GM21367 (cell line): ENCODE data around the gene GNB1L.
A peak's percentile ranks its signal among the peaks of the same experiment; 100 is the strongest.

ENCODE experiments used
- ATAC-seq: cut with Tn5 transposase; IDR thresholded peaks from one replicate; pipeline ENCODE4 v1.9.1; 2021; ENCODE audit not compliant: unreplicated experiment

The GNB1L gene, protein sequence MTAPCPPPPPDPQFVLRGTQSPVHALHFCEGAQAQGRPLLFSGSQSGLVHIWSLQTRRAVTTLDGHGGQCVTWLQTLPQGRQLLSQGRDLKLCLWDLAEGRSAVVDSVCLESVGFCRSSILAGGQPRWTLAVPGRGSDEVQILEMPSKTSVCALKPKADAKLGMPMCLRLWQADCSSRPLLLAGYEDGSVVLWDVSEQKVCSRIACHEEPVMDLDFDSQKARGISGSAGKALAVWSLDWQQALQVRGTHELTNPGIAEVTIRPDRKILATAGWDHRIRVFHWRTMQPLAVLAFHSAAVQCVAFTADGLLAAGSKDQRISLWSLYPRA

DNA sequence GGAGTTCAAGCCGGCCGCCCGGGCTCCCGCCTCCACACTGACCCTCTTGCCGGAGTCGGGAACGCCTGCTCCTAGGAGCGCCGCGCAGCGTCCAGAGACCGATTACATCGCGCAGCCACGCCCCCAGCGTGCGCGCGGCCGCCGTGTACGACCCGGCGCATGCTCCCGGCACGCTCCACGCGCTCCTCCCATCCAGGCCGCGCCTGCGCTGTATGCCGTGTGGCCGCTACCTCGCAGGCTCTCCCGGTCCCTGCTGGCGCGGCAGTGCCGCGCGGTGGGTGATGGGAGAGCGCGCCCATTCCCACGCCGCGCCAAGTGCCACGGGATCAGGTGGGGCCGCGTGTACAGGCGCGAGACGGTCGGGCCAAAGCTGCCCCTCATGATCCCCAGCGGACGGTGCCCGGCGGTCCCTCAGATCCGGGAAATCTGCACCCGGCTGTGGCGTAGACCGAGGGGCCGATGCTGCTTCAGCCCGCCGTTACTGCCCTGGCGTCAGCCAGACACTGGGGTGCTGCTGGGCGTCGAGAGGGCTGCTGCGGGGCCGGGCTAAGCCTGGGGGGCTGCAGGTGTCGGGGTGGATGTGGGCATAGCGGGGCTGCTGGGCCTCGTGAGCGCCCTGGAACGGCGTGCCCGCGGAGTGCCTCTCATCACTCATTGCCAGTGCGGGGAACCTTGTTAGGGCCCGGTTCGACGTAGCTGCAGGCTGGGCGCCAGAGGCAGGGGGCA is at the start of gene GNB1L, which contains the start of gene RTL10:
Gene GNB1L (minus strand): TSS at position 97 of the 726 bp plus-strand sequence. CDS start 33,519 bp downstream, outside the sequence.
Gene RTL10 (minus strand): TSS at position 97 of the 726 bp plus-strand sequence. CDS start 2,613 bp downstream, outside the sequence.
- peak; percentile 61 for ATAC-seq

DNA sequence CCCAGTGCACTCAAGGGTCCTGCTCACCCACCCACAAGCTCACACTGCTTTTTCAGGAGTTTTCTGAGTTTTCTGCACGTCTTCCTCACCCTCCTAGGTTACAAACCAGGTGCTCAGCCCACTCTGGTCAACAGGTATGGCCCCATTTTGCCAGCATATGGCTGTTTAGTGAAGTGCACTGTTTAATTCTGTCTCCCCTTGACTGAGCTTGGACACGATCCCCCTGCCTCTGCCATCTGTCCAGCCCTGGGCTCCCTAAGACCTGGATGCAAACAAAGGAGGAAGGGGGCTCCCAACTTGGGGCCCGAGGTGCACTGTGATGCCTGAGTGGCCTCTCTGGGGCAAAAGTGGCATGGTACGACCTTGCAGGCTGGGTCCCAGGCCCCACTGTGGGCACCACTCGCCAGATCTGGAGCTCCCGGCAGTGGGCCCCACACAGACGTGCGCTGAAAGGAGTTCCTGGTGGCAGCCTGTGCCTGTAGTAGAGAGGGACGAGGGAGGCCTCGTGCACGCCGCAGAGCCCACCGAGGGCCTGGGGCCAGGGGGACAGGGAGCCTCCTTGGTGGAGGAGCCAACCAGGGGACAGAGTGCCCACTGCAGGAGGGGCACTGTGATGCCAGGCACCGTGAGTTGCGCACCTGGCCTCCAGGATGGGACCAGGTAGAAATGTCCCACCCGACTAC is 49.6 kb upstream of the GNB1L start:
- no peak for ATAC-seq

DNA sequence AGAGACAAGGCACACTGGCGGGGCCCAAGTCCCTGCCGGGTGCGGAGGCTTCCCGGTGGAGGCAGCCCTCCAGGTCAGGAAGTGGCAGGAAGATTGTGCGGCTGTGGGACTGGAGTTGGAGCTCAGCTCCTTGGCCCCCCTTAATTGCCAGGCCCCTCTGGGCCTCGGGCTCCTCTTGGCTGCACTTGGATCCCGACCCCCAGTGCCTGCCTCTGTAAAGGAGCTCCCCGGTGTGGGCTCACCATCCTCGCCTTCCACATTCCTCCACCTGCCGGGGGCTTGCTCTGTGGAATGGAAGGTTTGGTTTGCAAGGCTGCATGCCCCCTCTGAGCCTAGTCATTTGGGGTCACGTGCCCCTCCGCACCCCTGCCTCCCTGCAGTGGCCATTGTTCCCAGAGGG is 48.8 kb upstream of the GNB1L start:
- ATAC-seq: no peak

DNA sequence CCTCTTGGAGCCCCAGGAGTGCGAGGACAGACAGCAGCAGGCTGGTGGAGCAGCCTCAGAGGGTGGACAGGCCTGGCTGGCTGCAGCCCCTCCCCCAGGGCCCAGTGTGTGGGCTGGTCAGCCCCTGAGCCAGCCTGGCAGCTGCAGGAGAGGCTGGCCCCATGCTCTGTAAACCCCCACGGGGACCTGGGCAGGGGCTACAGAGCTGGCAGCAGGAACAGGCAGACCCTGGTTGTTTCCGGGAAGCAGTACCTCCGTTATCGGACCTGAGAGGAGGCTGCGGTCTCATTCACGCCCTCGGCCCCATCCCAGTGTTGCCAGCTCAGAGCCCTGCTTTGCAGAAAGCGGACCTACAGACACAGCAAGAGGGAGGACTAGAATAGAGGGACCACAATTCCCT is 48.4 kb upstream of the GNB1L start:
- no peak for ATAC-seq

DNA sequence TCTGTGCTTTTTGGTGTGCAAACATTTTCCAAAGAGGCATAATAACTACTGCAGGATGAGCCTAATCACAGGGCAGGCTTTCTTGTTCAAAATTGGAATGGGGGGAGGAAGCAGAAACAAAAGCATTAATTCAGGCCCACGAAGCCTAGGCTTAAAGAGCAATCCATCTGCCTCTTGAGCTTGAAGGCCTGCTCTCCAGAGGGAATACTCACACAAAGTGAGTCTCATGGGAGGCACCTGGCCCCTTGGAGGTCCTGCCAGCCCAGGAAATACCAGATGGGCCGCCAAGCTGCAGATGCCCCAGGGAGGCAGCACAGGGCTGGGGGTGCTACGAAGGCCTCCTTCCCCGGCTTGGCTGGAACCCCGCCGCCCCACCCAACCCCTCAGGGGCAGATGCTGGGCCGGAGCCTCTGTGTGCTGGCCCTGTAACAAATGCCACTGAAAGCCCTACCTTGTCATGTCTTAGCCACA is 47.6 kb upstream of the GNB1L start:
- no peak for ATAC-seq

DNA sequence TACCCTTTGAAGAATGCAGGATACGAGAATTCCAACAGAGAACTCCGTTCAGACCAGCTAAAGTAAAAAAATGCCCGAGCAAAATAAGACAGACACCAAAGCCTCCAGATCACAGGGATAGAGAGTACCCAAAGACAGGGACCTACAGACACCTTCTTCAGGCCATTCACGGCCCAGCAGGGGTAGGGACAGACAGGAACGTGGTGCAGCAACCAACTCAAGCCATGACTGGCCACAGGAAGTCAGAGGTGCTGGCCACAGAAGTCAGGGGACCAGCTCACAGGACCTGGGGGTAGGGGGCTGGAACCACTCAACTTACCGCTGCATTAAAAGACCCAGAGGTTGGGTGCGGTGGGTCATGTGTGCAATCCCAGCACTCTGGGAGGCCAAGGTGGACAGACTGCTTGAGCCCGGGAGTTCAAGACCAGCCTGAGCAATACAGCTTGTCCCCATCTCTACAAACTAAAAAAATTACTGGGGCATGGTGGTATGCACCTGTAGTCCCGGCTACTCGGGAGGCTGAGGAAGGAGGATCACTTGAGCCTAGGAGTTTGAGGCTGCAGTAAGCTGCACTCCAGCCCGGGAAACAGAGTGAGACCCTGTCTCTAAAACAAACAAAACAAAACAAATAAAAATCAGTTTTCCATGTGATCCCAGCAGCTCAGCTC is 47.0 kb upstream of the GNB1L start:
- no peak for ATAC-seq

DNA sequence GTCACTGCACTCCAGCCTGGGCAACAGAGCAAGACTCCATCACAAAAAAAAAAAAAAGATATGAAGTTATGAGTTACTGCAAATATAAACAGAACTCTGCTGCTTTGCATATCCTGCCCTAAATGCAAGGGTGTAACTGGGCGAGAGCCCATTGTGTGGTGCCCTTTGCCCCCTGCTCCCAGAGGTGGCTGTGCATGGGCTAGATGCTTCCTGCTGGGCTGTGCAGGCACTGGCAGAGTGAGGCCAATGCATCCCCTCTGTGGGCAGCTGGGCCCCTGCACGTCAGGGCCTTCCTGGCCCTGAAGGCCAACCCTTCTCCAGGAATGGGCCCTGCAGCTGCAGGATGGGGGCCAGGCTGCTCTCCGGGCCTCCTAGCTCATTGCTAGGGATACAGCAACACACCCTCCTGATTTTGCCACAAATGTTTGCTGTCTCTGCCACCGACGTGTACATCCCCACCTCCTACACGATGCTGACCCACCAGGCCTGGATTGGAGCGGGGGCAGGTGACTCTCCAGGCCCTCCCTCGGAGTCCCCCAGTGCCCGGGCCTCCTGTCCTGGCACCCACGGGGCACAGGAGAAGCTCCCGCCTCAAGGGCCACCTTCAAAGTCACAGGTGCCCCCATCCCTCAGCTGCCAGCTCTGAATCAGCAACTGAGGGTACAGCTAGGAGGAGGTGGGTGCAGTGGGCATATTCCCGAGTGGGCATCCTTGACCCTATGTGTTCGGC is 46.2 kb upstream of the GNB1L start:
- no peak for ATAC-seq

DNA sequence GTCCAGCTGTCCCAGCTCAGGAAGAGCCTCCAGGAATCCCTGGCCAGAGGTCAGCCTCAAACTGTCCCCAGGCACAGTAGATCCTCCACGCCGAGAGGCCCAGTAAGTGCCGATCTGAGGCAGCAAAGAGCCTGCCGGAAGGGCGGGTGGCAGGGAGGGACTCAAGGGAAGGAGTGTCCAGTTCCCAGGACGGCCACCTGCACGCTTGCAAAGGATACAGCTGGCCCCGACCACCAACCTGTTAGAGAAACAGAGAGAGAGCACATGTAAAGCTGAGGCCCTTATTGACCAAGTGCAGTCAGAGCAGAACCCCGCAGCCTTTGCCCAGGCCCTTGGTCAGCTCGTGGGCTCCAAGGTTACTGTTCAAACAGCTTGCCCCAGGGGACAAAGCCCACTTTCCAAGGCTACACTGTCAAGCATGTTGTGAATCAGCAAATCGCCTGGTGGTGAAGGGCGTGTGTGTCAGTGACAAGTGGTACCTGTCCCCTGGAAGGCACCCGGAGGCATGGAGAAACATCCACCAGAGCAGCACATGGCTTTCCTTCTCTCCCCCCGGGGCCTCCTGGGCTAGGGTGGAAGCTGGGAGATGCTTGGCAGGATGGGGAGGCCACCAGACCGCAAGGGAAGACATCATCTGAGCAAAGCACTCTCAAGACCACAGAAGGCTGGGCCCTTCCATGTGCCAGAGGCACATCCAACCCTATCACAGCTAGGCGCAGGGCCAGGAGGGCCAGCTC is 44.3 kb upstream of the GNB1L start:
- no peak for ATAC-seq

DNA sequence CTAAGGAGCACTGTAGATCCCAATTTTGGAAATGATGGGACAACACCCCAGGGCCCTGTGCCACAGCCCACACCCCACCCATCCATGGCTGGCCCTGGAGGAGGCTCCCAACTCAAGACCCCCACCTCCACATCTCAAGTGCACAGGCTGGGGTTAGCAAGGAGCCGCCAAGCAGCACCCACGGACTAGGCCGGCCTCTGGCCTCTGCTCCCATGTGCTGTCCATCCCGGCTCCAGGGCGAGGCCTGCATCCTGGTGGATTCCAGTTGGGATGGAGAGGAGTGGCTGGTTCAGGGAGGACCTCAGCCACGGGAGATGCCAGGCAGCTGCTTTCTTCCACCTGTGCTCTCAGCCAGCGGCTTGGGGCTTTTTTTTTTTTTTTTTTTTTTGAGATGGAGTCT is 43.5 kb upstream of the GNB1L start:
- no peak for ATAC-seq

DNA sequence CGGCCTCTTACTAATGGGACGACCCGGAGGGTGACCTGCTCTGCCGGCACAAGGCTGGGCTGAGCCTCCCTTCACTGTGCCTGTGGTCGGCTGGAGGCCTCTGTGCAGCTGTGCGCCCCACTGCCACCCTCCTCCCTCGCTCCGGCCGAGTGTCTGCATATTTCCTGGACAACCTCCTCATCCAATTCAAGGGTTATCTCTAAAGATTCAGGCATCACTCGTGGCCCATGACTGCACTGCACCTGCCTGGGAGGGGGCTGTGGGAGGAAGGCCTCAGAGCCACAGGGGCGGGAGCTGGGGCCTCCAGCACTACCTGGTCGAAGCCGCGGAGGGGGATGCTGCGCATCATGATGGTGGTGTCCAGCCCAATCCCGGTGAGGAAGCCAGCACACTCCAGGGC is 43.1 kb upstream of the GNB1L start:
- no peak for ATAC-seq

DNA sequence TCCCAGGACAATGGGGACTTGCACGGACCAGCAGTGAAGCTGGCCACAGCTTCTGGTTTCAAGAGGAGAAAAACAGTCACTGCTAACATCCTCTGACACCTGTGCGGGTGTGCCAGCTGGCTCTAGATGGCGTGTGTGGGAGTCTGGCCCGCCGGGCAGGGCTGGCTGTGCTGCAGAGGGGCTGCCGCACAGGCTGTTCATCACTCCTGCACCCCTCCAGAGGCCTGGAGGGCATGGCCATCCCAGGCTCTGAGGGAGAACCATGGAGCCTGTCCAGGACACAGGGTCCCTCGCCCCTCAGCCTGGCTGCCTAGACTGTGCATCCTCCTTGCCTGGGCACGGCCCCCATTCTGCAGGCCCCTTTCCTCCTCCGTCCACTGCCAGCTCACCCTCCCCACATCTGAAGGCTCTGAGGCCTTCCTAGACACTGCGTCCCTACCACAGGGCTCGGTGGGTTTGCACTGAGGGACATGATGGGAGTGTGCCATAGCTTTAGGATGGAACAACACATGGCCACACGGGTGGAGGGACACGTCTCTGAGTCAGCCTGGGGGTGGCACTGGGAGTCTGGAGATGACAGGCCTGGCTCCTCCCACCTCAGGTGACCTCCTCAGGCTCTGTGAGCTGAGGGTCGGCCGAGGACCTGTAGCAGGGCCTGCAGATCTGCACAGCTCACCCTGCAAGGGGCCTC is 42.1 kb upstream of the GNB1L start:
- no peak for ATAC-seq

DNA sequence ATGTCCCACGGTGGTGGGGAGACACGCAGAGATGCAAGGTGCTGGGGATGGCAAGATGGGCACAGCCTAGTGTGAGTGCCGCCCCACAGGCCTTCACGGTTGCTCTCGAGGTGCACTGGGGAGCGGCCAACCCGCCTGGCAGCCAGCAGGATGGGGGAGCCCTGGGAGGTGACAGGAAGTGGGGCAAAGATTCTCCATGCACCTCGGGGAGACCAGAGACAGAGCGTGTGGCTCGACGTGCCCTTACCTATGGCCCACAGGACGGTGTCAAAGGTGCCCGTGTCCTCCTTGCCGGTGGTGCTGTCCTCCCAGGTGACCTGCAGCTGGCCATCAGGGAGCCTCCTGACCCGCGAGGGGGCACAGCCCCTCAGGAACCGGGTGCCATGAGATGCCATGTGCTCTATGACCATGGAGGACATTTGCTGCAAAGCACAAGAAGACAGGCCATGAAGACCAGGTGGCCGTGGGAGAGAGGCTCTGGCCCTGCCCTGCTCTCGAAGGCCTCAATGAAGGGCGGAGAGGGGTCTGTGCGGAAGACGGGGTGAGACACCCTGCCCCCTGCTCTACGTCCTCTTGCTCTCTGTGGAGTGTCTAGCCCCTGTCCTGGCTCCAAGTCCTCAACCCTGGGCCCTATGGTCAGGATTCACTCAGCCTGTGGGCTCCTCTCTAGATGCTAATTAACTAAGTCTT is 40.6 kb upstream of the GNB1L start:
- no peak for ATAC-seq

DNA sequence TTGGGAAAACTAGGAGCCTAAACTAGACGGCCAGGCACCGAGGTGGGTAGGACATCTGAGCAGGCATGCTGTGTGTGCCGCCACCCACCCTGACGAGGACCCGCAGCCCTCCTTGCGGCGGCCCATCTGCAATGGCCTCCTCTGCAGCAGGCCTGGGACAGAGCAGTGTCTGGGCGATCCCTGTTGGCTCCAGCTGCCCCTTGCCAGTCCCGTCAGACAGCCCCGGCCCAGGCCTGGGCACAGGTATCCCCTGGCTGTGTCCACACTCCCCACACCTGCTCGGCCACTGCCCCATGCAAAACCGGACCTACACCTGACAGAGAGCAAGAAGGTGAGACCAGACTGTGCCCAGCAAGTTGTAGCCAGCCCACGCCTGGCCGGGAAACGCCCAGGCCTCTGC is 38.7 kb upstream of the GNB1L start:
- no peak for ATAC-seq

DNA sequence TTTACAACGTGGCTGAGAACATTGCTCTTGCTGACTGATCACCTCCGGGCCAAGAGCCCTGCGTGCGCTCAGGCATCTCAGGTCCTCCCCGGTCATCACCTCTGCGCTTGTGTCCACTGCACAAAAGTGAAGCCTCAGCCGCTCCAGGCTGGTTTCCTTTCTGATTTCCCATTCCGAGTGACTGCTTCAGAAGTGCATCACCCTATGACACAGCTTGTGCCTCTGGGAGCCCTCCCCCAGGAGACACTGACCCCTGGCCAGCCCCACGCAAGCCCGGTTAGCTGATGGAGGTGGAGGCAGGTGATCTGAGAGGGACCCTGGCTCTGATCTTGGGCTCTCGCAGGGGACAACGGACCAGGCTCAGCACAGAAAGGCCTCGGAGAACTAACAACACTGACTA is 38.3 kb upstream of the GNB1L start:
- ATAC-seq: no peak

DNA sequence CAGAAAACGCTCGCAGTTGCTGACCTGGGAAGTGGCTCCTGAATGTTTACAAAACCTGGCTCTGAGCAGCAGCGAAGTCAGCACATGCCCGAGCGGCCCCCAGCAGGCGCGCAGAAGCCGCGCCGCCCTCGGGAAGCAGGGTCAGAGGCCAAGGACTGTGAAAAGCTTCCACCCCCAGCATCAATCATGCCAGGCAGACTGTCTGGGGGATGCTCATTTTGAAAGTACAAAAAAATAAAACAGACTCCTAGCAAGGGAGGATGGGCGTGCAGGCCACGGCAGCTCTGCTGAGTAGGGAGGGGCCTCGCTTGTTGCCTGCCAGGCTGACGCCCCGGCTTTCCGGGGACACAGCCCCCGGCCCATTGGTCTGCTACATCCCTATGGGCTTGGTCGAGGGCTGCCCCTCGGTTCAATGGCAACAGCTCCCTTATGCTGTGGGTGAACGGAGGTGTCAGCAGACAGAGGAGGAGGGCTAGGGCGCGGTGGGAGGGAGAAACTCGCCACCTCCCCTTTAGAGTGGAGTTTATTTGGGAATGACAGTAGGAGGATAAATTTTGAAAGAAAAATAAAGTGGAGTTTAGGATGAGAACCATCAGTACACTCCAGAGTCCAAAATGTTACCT is 37.7 kb upstream of the GNB1L start:
- no peak for ATAC-seq

DNA sequence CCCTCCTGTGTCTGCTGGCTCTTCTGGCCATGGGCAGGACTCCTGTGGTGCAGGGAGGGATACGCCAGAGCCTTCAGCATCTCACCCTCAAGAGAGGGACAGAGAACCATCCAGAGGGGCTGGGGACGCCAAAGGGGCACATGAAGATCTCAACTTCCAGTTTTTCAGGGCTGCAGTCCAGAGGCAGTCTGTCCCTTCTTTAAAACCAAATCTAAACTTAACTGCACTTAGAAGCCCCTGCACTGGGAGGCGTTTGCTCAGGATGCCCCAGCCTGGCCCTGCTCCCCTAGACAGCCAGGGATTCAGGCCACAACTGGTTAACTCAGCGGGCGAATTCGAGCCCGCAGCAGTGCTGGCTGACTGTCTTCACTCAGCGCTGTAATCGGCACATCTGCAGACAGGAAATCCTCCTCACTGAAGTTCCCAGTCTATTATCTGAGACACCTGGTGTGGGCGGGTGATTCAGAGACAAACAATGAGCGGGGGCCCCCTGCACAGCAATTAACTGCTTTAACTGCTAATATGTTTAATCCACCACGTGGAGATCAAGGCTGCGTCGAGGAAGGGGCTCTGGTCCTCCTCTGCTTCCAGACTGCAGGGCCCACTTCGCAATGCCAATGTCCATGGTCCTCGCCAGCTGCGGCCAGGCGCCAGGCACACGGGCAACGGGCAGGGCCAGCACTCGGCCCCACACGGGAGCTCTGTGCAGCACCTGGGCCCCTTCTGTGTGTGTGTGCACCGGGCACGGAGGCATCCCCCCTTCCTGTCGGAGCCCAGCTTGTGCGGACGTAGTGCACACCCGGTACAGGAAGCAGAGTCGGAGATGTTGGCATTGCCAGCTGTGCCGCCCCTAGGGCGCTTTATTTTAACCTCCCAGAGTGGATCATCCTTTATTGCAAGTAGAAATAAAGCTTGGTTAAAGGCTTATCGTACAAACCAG is 36.9 kb upstream of the GNB1L start:
- ATAC-seq: no peak
